GM12892 (cell line): ENCODE measurements around the gene EYS.

ENCODE experiments used
- POLR2A ChIP-seq: IDR thresholded peaks from 2 replicates; pipeline ENCODE4 v1.6.1; 2011; ENCODE audit warnings: low read depth, low read length, control low read depth
- POLR2AphosphoS5 ChIP-seq: IDR thresholded peaks from 2 replicates; pipeline ENCODE4 v1.6.1; 2011; ENCODE audit warnings: low read depth, low read length, control low read depth
- TAF1 ChIP-seq: IDR thresholded peaks from 2 replicates; pipeline ENCODE4 v1.6.1; 2011; ENCODE audit warnings: low read depth, mild to moderate bottlenecking, control low read depth, low read length, borderline replicate concordance

DNA sequence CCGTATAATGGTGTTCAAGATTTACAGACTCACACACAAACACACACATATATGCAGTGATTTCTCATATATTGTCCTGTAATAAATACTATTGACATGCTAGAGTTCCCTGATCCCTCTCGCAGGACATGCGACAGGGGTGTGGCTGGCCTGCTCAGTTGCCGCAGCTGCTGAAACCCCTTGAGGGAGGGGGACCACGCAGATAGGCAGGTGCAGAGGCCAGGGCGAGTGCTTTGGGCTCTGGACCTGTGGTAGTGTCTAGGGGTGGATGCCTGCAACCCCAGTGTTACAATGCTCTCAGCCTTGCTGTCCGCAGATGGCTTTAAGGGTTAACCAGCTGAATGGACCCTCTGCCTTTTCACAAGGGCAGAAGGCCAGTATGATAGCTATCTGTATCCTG, 706.2 kb downstream of the EYS start:
- TF ChIP-seq TAF1 (no peak), POLR2A (no peak), POLR2AphosphoS5 (no peak)
